Glutamatergic neuron (in vitro differentiated cells): ENCODE data around the gene FBLN2. TPM values are rescaled to one million over a fixed set of nuclear protein-coding genes. Genes with fewer than 3 reads are reported as not detected.

Experiments
- DNase-seq: peaks from one replicate; pipeline ENCODE4 v3.0.0; 2022
- H3K27ac Mint-ChIP-seq: one replicate; pipeline ENCODE4 v1.8.0; 2020; ENCODE audit warnings: mild to moderate bottlenecking, mixed read lengths, inconsistent platforms; ENCODE audit not compliant: unreplicated experiment
- H3K27me3 Mint-ChIP-seq: one replicate; pipeline ENCODE4 v1.8.0; 2020; ENCODE audit warnings: mild to moderate bottlenecking, moderate library complexity, mixed read lengths, inconsistent platforms; ENCODE audit not compliant: unreplicated experiment
- H3K36me3 Mint-ChIP-seq: one replicate; pipeline ENCODE4 v1.8.0; 2020; ENCODE audit warnings: mild to moderate bottlenecking, mixed read lengths, inconsistent platforms; ENCODE audit not compliant: unreplicated experiment
- H3K4me1 Mint-ChIP-seq: one replicate; pipeline ENCODE4 v1.8.0; 2020; ENCODE audit warnings: mild to moderate bottlenecking, low read depth, mixed read lengths, inconsistent platforms; ENCODE audit not compliant: unreplicated experiment
- H3K4me3 Mint-ChIP-seq: one replicate; pipeline ENCODE4 v1.8.0; 2020; ENCODE audit warnings: mild to moderate bottlenecking, mixed read lengths, inconsistent platforms; ENCODE audit not compliant: unreplicated experiment
- H3K9me3 Mint-ChIP-seq: one replicate; pipeline ENCODE4 v1.8.0; 2020; ENCODE audit warnings: mild to moderate bottlenecking, moderate library complexity, mixed read lengths, inconsistent platforms; ENCODE audit not compliant: unreplicated experiment
- total RNA-seq: library from RNA; stranded (reverse); fragmentation: NEBNext Ultra II Directional; extraction: Animal tissue kit (Norgen Biotek cat#: 25700); gene quantifications from one replicate; pipeline ENCODE4 v1.2.1, GENCODE V29; 2021; ENCODE audit not compliant: unreplicated experiment
- TF ChIP-seq, protein P1 (sequence below): fragments of 200-600 bp; sonication (generic); IDR thresholded peaks from one replicate; pipeline ENCODE4 v1.5.0; 2021; ENCODE audit not compliant: partially characterized antibody, unreplicated experiment

The FBLN2 gene
- total RNA-seq, 1 donor from 2014 or later, result 2.1 TPM

DNA sequence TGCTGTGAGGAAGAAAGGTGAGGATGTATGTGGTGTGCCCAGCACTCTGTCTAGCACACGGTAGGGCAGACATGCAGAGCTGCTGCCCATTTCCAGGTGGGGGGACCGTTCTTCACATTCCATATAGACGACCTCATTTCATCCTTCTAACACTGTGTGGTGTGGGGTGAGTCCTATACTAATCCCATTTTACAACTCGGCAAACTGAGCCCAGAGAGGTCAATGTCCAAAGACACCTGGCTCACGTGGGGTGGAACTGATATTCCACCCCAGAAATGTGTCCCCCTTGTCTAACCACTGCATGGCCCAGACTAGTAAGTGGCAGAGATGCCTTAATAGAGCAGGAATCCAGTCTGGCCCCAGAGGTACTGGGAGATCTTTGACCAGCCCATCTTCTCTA, 119.2 kb downstream of the FBLN2 start:
- Mint-ChIP-seq H3K27me3 (peaks cover 3% of the 10 kb centered on the region), H3K27ac (no peak overlapping the region), H3K36me3 (no peaks in the 10 kb centered on the region), H3K9me3 (peaks cover 1% of the 10 kb centered on the region), H3K4me1 (no peaks in the 10 kb centered on the region), H3K4me3 (no peak overlapping the region)
- DNase-seq, result no peak
- TF ChIP-seq, protein P1, sequence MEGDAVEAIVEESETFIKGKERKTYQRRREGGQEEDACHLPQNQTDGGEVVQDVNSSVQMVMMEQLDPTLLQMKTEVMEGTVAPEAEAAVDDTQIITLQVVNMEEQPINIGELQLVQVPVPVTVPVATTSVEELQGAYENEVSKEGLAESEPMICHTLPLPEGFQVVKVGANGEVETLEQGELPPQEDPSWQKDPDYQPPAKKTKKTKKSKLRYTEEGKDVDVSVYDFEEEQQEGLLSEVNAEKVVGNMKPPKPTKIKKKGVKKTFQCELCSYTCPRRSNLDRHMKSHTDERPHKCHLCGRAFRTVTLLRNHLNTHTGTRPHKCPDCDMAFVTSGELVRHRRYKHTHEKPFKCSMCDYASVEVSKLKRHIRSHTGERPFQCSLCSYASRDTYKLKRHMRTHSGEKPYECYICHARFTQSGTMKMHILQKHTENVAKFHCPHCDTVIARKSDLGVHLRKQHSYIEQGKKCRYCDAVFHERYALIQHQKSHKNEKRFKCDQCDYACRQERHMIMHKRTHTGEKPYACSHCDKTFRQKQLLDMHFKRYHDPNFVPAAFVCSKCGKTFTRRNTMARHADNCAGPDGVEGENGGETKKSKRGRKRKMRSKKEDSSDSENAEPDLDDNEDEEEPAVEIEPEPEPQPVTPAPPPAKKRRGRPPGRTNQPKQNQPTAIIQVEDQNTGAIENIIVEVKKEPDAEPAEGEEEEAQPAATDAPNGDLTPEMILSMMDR, result no peak

DNA sequence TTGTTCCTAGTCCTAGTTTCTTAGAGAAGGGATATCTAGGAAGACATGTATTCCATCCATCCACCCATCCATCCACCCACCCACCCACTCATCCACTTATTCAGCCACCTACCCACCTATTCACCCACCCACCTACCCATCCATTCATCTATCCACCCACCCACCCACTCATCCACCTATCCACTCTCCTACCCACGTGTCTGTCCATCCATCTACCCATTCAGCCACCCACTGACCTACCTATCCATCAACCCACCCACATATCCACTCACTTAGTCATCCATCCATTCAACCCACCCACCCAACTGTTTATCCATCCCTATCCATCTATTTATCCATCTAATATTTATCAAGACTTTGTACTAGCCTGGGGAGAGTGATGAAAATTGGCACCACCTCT, 120.5 kb downstream of the FBLN2 start:
- TF ChIP-seq, protein P1, result no peak
- no peak for DNase-seq
- Mint-ChIP-seq H3K36me3 (no peaks in the 10 kb centered on the region), H3K9me3 (peaks cover 5% of the 10 kb centered on the region), H3K4me3 (no peak overlapping the region), H3K27me3 (peaks cover 3% of the 10 kb centered on the region), H3K27ac (no peak overlapping the region), H3K4me1 (no peaks in the 10 kb centered on the region)

DNA sequence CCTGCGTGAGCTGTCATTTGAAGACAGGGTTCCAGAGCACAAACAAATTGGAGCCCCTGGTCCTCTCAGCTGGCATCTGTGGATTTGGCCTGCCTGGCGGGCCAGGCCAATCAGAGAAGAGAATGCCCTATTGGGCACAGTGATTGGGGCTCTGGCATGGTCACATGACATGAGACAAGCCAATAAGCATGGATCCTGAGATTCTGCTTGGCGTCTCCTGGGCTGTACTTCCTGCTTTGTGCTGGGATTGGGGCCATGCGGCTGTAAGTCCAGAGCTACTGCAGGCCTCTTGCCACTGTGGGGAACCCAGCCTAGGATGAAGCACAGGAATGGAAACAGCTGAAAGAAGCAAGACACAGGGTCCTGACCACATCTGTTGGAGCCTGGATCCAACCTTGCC, 121.4 kb downstream of the FBLN2 start:
- Mint-ChIP-seq H3K27me3 (peaks cover 4% of the 10 kb centered on the region), H3K4me1 (no peaks in the 10 kb centered on the region), H3K36me3 (no peaks in the 10 kb centered on the region), H3K4me3 (no peak overlapping the region), H3K27ac (no peak overlapping the region), H3K9me3 (peaks cover 5% of the 10 kb centered on the region)
- DNase-seq, result no peak
- TF ChIP-seq, protein P1, result no peak

DNA sequence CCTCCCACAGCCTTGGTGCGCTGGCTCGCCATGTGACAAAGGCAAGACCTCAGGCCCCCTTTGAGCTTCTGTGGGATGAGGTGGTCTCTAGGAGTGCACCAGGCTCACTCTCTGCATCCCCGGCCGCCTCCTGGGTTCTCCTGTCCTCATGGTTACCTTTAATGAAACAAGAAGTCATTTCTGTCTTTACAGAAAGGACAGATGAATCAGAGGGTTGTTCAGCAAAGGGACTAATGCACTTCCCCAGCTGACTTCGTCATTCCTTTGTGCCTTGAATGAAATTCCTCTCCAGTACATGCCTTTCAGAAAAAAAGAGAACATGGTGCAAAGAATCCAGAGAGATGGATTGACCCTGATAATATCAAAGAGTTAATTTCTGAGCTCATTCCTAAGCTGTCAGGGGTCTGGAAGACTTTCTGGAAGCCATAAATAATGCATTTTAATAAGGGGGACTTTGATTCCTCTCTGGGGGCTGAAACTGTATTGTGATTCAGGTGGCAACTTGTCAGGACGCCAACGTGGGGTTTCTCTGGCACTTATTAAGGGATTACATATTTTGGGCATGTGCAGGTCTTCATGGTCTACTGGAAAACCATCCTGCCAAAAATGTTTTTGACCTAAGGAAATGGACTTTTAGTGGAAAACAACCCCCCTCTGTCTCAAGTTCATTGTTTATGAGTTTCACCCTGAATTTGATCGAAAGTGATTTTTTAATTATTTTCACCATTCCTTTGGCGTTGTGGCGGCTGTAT, 122.7 kb downstream of the FBLN2 start:
- DNase-seq, result no peak
- Mint-ChIP-seq H3K27ac (no peak overlapping the region), H3K4me3 (no peak overlapping the region), H3K27me3 (peaks cover 7% of the 10 kb centered on the region), H3K4me1 (no peaks in the 10 kb centered on the region), H3K9me3 (peaks cover 5% of the 10 kb centered on the region), H3K36me3 (no peaks in the 10 kb centered on the region)
- TF ChIP-seq, protein P1, result no peak

DNA sequence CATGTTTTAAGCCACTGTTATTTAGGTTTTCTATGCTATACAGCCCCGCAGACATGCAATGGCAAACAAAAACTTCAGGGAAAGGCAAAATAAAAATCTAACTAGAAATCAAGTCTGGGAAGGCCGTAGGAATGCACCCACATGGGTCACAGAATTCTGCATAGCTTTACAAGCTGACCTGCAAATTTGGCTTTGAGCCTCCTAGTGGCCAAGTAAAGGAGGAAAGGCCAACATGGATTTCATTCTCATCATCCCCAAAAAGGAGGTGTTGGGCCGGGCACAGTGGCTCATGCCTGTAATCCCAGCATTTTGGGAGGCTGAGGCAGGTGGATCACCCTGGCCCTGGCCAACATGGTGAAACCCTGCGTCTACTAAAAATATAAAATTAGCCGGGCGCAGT, 124.3 kb downstream of the FBLN2 start:
- peaks cover 7% of the 10 kb centered on the region for H3K27me3 Mint-ChIP-seq

More for the DNA sequence above, 124.3 kb downstream of the FBLN2 start:
- TF ChIP-seq, protein P1, result peak; percentile 50
- Mint-ChIP-seq H3K4me1 (no peaks in the 10 kb centered on the region), H3K27ac (no peak overlapping the region), H3K36me3 (no peaks in the 10 kb centered on the region), H3K4me3 (no peak overlapping the region), H3K9me3 (peaks cover 5% of the 10 kb centered on the region)
- no peak for DNase-seq
